AG04450 (cell line): ENCODE data around the gene USH2A. TPM values are rescaled to one million over a fixed set of nuclear protein-coding genes. Genes with fewer than 3 reads are reported as not detected.

Source experiments
- CTCF ChIA-PET: fragments of 300-600, 350-600 bp; formaldehyde crosslinking; extraction: SDS; loops from one replicate; lab custom pipeline; 2022; ENCODE audit warnings: antibody characterized with exemption, inconsistent platforms; lab: Charles Lee
- POLR2A ChIA-PET: fragments of 350-600 bp; formaldehyde crosslinking; extraction: SDS; loops from one replicate; lab custom pipeline; 2021; ENCODE audit warnings: antibody characterized with exemption, inconsistent platforms; lab: Yijun Ruan, JAX
- DNase-seq: peaks from one replicate; pipeline ENCODE4 v3.0.0-alpha.2; 2011; ENCODE audit warnings: low read depth, low spot score
- H3K27ac ChIP-seq: one replicate; pipeline ENCODE4 v1.5.1; 2012; ENCODE audit warnings: low read depth, low read length, control low read depth
- H3K27me3 ChIP-seq: one replicate; pipeline ENCODE4 v1.6.0; 2012; ENCODE audit warnings: low read length; ENCODE audit not compliant: control insufficient read depth, insufficient read depth
- H3K4me3 ChIP-seq: 2 replicates; pipeline ENCODE4 v1.5.1; 2011; ENCODE audit warnings: mild to moderate bottlenecking, low read depth, low read length, control low read depth
- H3K9me3 ChIP-seq: 2 replicates; pipeline ENCODE4 v1.5.1; 2012; ENCODE audit warnings: low read length; ENCODE audit not compliant: control insufficient read depth, insufficient read depth
- CTCF ChIP-seq: IDR thresholded peaks from 2 replicates; pipeline ENCODE4 v1.5.1; 2011; ENCODE audit warnings: low read depth, low read length, control low read depth, inconsistent platforms
- polyA plus RNA-seq: library from polyadenylated mRNA; depleted of rRNA; stranded (reverse); fragments of >200 nt; gene quantifications from 2 replicates; pipeline ENCODE4 v1.2.3, GENCODE V29; 2011

Gene USH2A
- polyA plus RNA-seq, 1 experiment: 0.01 TPM

- DNase-seq: no peak
- H3K27ac ChIP-seq: no peak overlapping the region
- TF ChIP-seq CTCF: no peak
- H3K9me3 ChIP-seq: no peaks in the 10 kb centered on the region
- ChIA-PET CTCF (no interaction called here), POLR2A (no interaction called here)
- no peak overlapping the region for H3K4me3 ChIP-seq
- H3K27me3 ChIP-seq: no peaks in the 10 kb centered on the region
These were observed 523.3 kb downstream of the USH2A start for GRCh38 chr1:215899901-215900300.

- Histone ChIP-seq H3K9me3 (no peaks in the 10 kb centered on the region), H3K4me3 (no peak overlapping the region), H3K27ac (no peak overlapping the region), H3K27me3 (no peaks in the 10 kb centered on the region)
- DNase-seq: no peak
- POLR2A ChIA-PET: no interaction called here
- no peak for TF ChIP-seq CTCF
- CTCF ChIA-PET: interaction anchor here (0.6 kb wide), 1 partner anchor 18 kb away, joined by 3 read pairs; no protein-coding TSS in a partner anchor
These were observed 527.4 kb downstream of the USH2A start for GRCh38 chr1:215895893-215896292.

- Histone ChIP-seq H3K9me3 (no peaks in the 10 kb centered on the region), H3K27me3 (no peaks in the 10 kb centered on the region), H3K4me3 (no peak overlapping the region), H3K27ac (no peak overlapping the region)
- DNase-seq: no peak
- TF ChIP-seq CTCF: no peak
- ChIA-PET CTCF (no interaction called here), POLR2A (no interaction called here)
These were observed 528.0 kb downstream of the USH2A start for GRCh38 chr1:215895276-215895675.

GRCh38 chr1:215894617-215895016 is 528.6 kb downstream of the USH2A start:
- Histone ChIP-seq H3K27me3 (no peaks in the 10 kb centered on the region), H3K9me3 (no peaks in the 10 kb centered on the region), H3K4me3 (no peak overlapping the region), H3K27ac (no peak overlapping the region)
- CTCF ChIA-PET: no interaction called here
- no peak for TF ChIP-seq CTCF
- DNase-seq: no peak
- POLR2A ChIA-PET: no interaction called here

- Histone ChIP-seq H3K4me3 (no peak overlapping the region), H3K27ac (no peak overlapping the region), H3K9me3 (no peaks in the 10 kb centered on the region), H3K27me3 (no peaks in the 10 kb centered on the region)
- DNase-seq: no peak
- POLR2A ChIA-PET: no interaction called here
- CTCF ChIA-PET: interaction anchor here (1.4 kb wide), 1 partner anchor 227 kb away, joined by 3 read pairs; no protein-coding TSS in a partner anchor
- no peak for TF ChIP-seq CTCF
These were observed 531.8 kb downstream of the USH2A start for GRCh38 chr1:215891266-215892057.
